Measurements from ENCODE around the gene OGA.

The OGA gene

DNA sequence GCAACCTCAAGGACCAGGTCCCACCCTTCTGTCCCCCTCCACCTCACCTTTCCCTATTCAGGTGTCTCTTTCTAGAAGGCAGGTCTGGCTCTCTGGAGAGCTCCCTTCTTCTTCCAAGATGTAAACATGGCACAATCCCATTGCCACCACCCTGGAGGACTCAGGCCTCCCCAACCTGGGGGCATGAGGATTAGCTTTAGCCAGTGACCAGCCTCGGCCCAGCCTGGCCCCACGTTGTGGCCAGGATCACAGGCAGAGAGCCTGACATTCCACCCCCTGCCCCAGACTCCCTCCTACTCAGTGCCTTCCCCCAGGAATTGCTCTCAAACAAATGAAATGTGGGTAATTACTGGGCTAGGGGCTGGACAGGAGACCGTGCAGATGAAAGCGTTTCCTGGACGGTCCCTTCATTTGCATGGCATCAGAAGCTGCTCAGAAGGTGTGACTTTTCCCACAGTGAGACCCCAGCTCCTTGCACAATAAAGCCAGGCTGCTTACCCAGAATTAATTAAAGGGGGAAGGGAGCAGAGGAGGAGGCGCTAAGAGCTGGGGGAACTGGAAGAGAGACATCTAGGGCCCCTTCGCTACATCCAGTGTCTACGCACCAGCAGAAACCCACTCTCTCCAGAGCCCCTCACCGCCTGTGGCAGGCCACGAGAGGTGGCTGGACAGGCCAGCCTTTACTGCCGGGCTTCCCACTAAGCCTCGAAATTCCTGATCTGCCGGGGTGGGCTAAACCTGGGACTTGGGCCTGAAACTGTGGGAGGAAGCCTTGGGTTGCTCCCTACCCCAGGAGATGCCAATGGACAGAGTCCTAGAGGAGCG, 50.1 kb downstream of the OGA start:
- no peaks in the 10 kb centered on the region for H3K36me3 ChIP-seq (ENCODE audit: low read length)
- H3K9me3 ChIP-seq (ENCODE audit: insufficient read depth, low read length), result no peaks in the 10 kb centered on the region
- no peak overlapping the region for H3K4me2 ChIP-seq (ENCODE audit: low read depth, low read length, poor library complexity, severe bottlenecking)
- H3K4me3 ChIP-seq (ENCODE audit: insufficient read depth, low read length, poor library complexity, severe bottlenecking), result no peak overlapping the region
- H2AFZ ChIP-seq (ENCODE audit: low read depth, low read length, severe bottlenecking), result no peak overlapping the region
- no peaks in the 10 kb centered on the region for H3F3A ChIP-seq (ENCODE audit: insufficient read depth)
- no peaks in the 10 kb centered on the region for H3K27me3 ChIP-seq (ENCODE audit: low read length)
- no peaks in the 10 kb centered on the region for H3K9me2 ChIP-seq (replicated peaks; ENCODE audit: insufficient read depth, low read length)
- no peak overlapping the region for H3K27ac ChIP-seq (ENCODE audit: low read depth, low read length)
- TF ChIP-seq EZH2phosphoT487 (conservative IDR thresholded peaks at IDR 0.05; ENCODE audit: low read length), result no peak
- TF ChIP-seq, protein P1, sequence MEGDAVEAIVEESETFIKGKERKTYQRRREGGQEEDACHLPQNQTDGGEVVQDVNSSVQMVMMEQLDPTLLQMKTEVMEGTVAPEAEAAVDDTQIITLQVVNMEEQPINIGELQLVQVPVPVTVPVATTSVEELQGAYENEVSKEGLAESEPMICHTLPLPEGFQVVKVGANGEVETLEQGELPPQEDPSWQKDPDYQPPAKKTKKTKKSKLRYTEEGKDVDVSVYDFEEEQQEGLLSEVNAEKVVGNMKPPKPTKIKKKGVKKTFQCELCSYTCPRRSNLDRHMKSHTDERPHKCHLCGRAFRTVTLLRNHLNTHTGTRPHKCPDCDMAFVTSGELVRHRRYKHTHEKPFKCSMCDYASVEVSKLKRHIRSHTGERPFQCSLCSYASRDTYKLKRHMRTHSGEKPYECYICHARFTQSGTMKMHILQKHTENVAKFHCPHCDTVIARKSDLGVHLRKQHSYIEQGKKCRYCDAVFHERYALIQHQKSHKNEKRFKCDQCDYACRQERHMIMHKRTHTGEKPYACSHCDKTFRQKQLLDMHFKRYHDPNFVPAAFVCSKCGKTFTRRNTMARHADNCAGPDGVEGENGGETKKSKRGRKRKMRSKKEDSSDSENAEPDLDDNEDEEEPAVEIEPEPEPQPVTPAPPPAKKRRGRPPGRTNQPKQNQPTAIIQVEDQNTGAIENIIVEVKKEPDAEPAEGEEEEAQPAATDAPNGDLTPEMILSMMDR (IDR thresholded peaks at IDR 0.05; ENCODE audit: insufficient read depth, low read length, poor library complexity, severe bottlenecking), result no peak
- H3K9ac ChIP-seq (ENCODE audit: low read length), result no peak overlapping the region
- no peaks in the 10 kb centered on the region for H4K20me1 ChIP-seq (ENCODE audit: low read depth, low read length)
- H3K79me2 ChIP-seq (ENCODE audit: insufficient read depth, low read length), result no peaks in the 10 kb centered on the region

- TF ChIP-seq, protein P1 (IDR thresholded peaks at IDR 0.05; ENCODE audit: insufficient read depth, low read length, poor library complexity, severe bottlenecking), result no peak
- no peak for TF ChIP-seq EZH2phosphoT487 (conservative IDR thresholded peaks at IDR 0.05; ENCODE audit: low read length)
- no peak overlapping the region for H3K4me3 ChIP-seq (ENCODE audit: insufficient read depth, low read length, poor library complexity, severe bottlenecking)
- no peak overlapping the region for H2AFZ ChIP-seq (ENCODE audit: low read depth, low read length, severe bottlenecking)
- no peak overlapping the region for H3K27ac ChIP-seq (ENCODE audit: low read depth, low read length)
- no peaks in the 10 kb centered on the region for H3K27me3 ChIP-seq (ENCODE audit: low read length)
- H3K9me2 ChIP-seq (replicated peaks; ENCODE audit: insufficient read depth, low read length), result no peaks in the 10 kb centered on the region
- no peak overlapping the region for H3K4me2 ChIP-seq (ENCODE audit: low read depth, low read length, poor library complexity, severe bottlenecking)
- H3K36me3 ChIP-seq (ENCODE audit: low read length), result no peaks in the 10 kb centered on the region
- no peaks in the 10 kb centered on the region for H3K9me3 ChIP-seq (ENCODE audit: insufficient read depth, low read length)
- no peaks in the 10 kb centered on the region for H3F3A ChIP-seq (ENCODE audit: insufficient read depth)
- H3K9ac ChIP-seq (ENCODE audit: low read length), result no peak overlapping the region
- no peaks in the 10 kb centered on the region for H4K20me1 ChIP-seq (ENCODE audit: low read depth, low read length)
- H3K79me2 ChIP-seq (ENCODE audit: insufficient read depth, low read length), result no peaks in the 10 kb centered on the region
Measured at GRCh38 chr10:101767600-101767945, 50.7 kb downstream of the OGA start.

DNA sequence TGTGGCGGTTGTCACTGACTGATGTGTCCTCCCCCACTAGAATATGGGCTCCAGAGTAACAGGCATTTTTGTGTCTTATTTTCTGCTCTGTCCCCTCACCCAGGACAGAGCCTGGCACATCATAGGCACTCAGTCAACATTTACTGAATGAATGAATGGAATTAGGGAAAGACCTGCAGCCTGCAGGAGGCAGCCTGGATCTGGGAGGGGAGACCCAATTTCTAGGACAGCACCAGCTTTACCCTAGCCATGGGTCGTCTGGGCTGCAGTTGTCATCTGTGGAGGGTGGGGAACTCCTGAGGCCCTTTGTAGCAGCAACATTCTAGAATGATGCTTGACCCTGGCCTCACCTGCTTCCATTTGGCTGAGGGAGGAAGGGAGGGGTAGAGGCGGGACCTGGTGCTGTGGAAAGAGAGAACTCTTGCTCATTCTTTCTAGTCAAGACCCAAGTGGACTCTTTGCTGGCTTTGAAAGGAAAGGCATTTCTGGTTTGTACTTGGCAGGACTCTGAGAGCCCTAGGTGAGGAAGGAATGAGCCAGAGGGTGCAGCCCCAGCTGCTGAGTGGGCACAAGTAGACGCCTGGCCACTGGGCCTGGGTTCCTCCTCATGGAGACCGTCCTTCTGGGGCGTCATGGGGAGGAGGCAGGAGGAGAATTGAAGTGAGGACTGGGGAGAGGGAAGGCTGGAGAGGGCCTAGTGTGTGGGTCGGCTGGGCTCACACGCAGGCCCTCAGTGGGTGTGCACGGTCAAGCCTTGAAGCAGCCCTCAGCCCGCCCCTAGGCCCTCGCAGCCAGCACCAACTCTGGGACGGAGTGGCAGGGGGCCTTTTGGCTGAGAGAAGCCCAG, 51.3 kb downstream of the OGA start:
- Histone ChIP-seq H3K9me2 (replicated peaks; ENCODE audit: insufficient read depth, low read length) (no peaks in the 10 kb centered on the region), H4K20me1 (ENCODE audit: low read depth, low read length) (no peaks in the 10 kb centered on the region), H2AFZ (ENCODE audit: low read depth, low read length, severe bottlenecking) (no peak overlapping the region), H3K36me3 (ENCODE audit: low read length) (no peaks in the 10 kb centered on the region), H3K27me3 (ENCODE audit: low read length) (no peaks in the 10 kb centered on the region), H3K9me3 (ENCODE audit: insufficient read depth, low read length) (no peaks in the 10 kb centered on the region), H3K9ac (ENCODE audit: low read length) (no peak overlapping the region), H3K79me2 (ENCODE audit: insufficient read depth, low read length) (no peaks in the 10 kb centered on the region), H3K27ac (ENCODE audit: low read depth, low read length) (no peak overlapping the region), H3F3A (ENCODE audit: insufficient read depth) (no peaks in the 10 kb centered on the region), H3K4me3 (ENCODE audit: insufficient read depth, low read length, poor library complexity, severe bottlenecking) (no peak overlapping the region), H3K4me2 (ENCODE audit: low read depth, low read length, poor library complexity, severe bottlenecking) (no peak overlapping the region)
- TF ChIP-seq EZH2phosphoT487 (conservative IDR thresholded peaks at IDR 0.05; ENCODE audit: low read length), result no peak
- TF ChIP-seq, protein P1 (IDR thresholded peaks at IDR 0.05; ENCODE audit: insufficient read depth, low read length, poor library complexity, severe bottlenecking), result no peak
